Adipocyte (in vitro differentiated cells): Measurements from ENCODE around the gene FRMD3.

Experiments used
- DNase-seq: peaks from one replicate; pipeline ENCODE4 v3.0.0-alpha.2; 2015; ENCODE audit warnings: low read depth
- H3K27me3 ChIP-seq: replicated peaks from 2 replicates; pipeline ENCODE4 v1.7.0; 2013; ENCODE audit warnings: mild to moderate bottlenecking, low read length, moderate library complexity; ENCODE audit not compliant: control insufficient read depth, insufficient read depth
- H3K36me3 ChIP-seq: 2 replicates; pipeline ENCODE4 v1.7.0; 2013; ENCODE audit warnings: low read length, mild to moderate bottlenecking, moderate library complexity; ENCODE audit not compliant: control insufficient read depth, insufficient read depth, severe bottlenecking
- H3K4me1 ChIP-seq: 2 replicates; pipeline ENCODE4 v1.7.0; 2013; ENCODE audit warnings: mild to moderate bottlenecking, low read length, moderate library complexity; ENCODE audit not compliant: control insufficient read depth, insufficient read depth
- H3K4me3 ChIP-seq: 2 replicates; pipeline ENCODE4 v1.7.0; 2013; ENCODE audit warnings: mild to moderate bottlenecking, low read length, moderate library complexity
- H3K9ac ChIP-seq: 2 replicates; pipeline ENCODE4 v1.7.0; 2013; ENCODE audit warnings: mild to moderate bottlenecking, low read length, moderate library complexity
- H3K9me3 ChIP-seq: 2 replicates; pipeline ENCODE4 v1.7.0; 2013; ENCODE audit warnings: mild to moderate bottlenecking, low read length, moderate library complexity; ENCODE audit not compliant: control insufficient read depth

FRMD3 gene

GRCh38 chr9:83454076-83454475, 84.1 kb downstream of the FRMD3 start:
- H3K9ac ChIP-seq, result no peak overlapping the region
- no peak for DNase-seq
- no peaks in the 10 kb centered on the region for H3K27me3 ChIP-seq
- H3K9me3 ChIP-seq, result no peaks in the 10 kb centered on the region
- no peak overlapping the region for H3K4me3 ChIP-seq
- H3K36me3 ChIP-seq, result no peaks in the 10 kb centered on the region
- peaks cover 4% of the 10 kb centered on the region for H3K4me1 ChIP-seq

- no peaks in the 10 kb centered on the region for H3K27me3 ChIP-seq
- no peak for DNase-seq
- H3K4me1 ChIP-seq, result peaks cover 4% of the 10 kb centered on the region
- H3K36me3 ChIP-seq, result no peaks in the 10 kb centered on the region
- no peak overlapping the region for H3K9ac ChIP-seq
- H3K4me3 ChIP-seq, result no peak overlapping the region
- no peaks in the 10 kb centered on the region for H3K9me3 ChIP-seq
Observed at GRCh38 chr9:83451308-83451707, 86.9 kb downstream of the FRMD3 start.

GRCh38 chr9:83449983-83450382, 88.2 kb downstream of the FRMD3 start:
- H3K36me3 ChIP-seq, result no peaks in the 10 kb centered on the region
- DNase-seq, result no peak
- peaks cover 6% of the 10 kb centered on the region for H3K4me1 ChIP-seq
- no peak overlapping the region for H3K9ac ChIP-seq
- H3K4me3 ChIP-seq, result no peak overlapping the region
- no peaks in the 10 kb centered on the region for H3K27me3 ChIP-seq
- no peaks in the 10 kb centered on the region for H3K9me3 ChIP-seq

- DNase-seq, result no peak
Observed at GRCh38 chr9:83449166-83449565, 89.0 kb downstream of the FRMD3 start.

GRCh38 chr9:83448626-83449025, 89.6 kb downstream of the FRMD3 start:
- DNase-seq, result no peak

More at GRCh38 chr9:83449166-83449565, 89.0 kb downstream of the FRMD3 start:
- no peak overlapping the region for H3K9ac ChIP-seq
- H3K27me3 ChIP-seq, result no peaks in the 10 kb centered on the region
- no peak overlapping the region for H3K4me3 ChIP-seq
- H3K9me3 ChIP-seq, result no peaks in the 10 kb centered on the region
- H3K4me1 ChIP-seq, result peaks cover 13% of the 10 kb centered on the region
- no peaks in the 10 kb centered on the region for H3K36me3 ChIP-seq

GRCh38 chr9:83447351-83447750, 90.8 kb downstream of the FRMD3 start:
- peaks cover 13% of the 10 kb centered on the region for H3K4me1 ChIP-seq
- DNase-seq, result no peak
- no peaks in the 10 kb centered on the region for H3K36me3 ChIP-seq
- H3K27me3 ChIP-seq, result no peaks in the 10 kb centered on the region
- no peak overlapping the region for H3K9ac ChIP-seq
- no peaks in the 10 kb centered on the region for H3K9me3 ChIP-seq
- H3K4me3 ChIP-seq, result no peak overlapping the region

More at GRCh38 chr9:83448626-83449025, 89.6 kb downstream of the FRMD3 start:
- Histone ChIP-seq H3K9me3 (no peaks in the 10 kb centered on the region), H3K4me1 (peaks cover 13% of the 10 kb centered on the region), H3K4me3 (no peak overlapping the region), H3K27me3 (no peaks in the 10 kb centered on the region), H3K9ac (no peak overlapping the region), H3K36me3 (no peaks in the 10 kb centered on the region)

- Histone ChIP-seq H3K36me3 (no peaks in the 10 kb centered on the region), H3K9ac (no peak overlapping the region), H3K9me3 (no peaks in the 10 kb centered on the region), H3K4me3 (no peak overlapping the region), H3K27me3 (no peaks in the 10 kb centered on the region), H3K4me1 (peaks cover 24% of the 10 kb centered on the region)
- no peak for DNase-seq
Observed at GRCh38 chr9:83445703-83446265, 92.4 kb downstream of the FRMD3 start.

GRCh38 chr9:83444110-83444509, 94.1 kb downstream of the FRMD3 start:
- H3K9me3 ChIP-seq, result no peaks in the 10 kb centered on the region
- H3K4me1 ChIP-seq, result peaks cover 26% of the 10 kb centered on the region
- peak; percentile 36 for DNase-seq
- no peak overlapping the region for H3K4me3 ChIP-seq
- no peak overlapping the region for H3K9ac ChIP-seq
- no peaks in the 10 kb centered on the region for H3K36me3 ChIP-seq
- H3K27me3 ChIP-seq, result no peaks in the 10 kb centered on the region

- DNase-seq, result peak; percentile 65
- Histone ChIP-seq H3K9ac (no peak overlapping the region), H3K27me3 (no peaks in the 10 kb centered on the region), H3K9me3 (no peaks in the 10 kb centered on the region), H3K4me3 (no peak overlapping the region), H3K36me3 (no peaks in the 10 kb centered on the region), H3K4me1 (peaks cover 26% of the 10 kb centered on the region)
Observed at GRCh38 chr9:83441390-83441789, 96.8 kb downstream of the FRMD3 start.

GRCh38 chr9:83440641-83441040, 97.6 kb downstream of the FRMD3 start:
- Histone ChIP-seq H3K9ac (no peak overlapping the region), H3K9me3 (no peaks in the 10 kb centered on the region), H3K36me3 (no peaks in the 10 kb centered on the region), H3K27me3 (no peaks in the 10 kb centered on the region), H3K4me1 (peaks cover 21% of the 10 kb centered on the region), H3K4me3 (no peak overlapping the region)
- no peak for DNase-seq

GRCh38 chr9:83435301-83435700, 102.9 kb downstream of the FRMD3 start:
- DNase-seq, result no peak
- no peak overlapping the region for H3K4me3 ChIP-seq
- no peaks in the 10 kb centered on the region for H3K27me3 ChIP-seq
- H3K9me3 ChIP-seq, result no peaks in the 10 kb centered on the region
- H3K9ac ChIP-seq, result no peak overlapping the region
- H3K4me1 ChIP-seq, result peaks cover 20% of the 10 kb centered on the region
- no peaks in the 10 kb centered on the region for H3K36me3 ChIP-seq

- Histone ChIP-seq H3K9me3 (no peaks in the 10 kb centered on the region), H3K36me3 (no peaks in the 10 kb centered on the region), H3K4me3 (no peak overlapping the region), H3K9ac (no peak overlapping the region), H3K4me1 (peaks cover 20% of the 10 kb centered on the region), H3K27me3 (no peaks in the 10 kb centered on the region)
- no peak for DNase-seq
Observed at GRCh38 chr9:83434254-83434653, 103.9 kb downstream of the FRMD3 start.
